GM18951 (cell line): ENCODE data around the gene WASF2.

Experiments used
- POLR2A ChIP-seq: IDR thresholded peaks from 4 replicates; pipeline ENCODE4 v1.6.1; 2011; ENCODE audit warnings: mild to moderate bottlenecking; ENCODE audit not compliant: insufficient read length, insufficient read depth; ENCODE audit errors: extremely low read depth
- in situ Hi-C: fragments of 300-500 bp; cut with MboI; formaldehyde crosslinking; loops from one replicate; pipeline ENCODE4 v1.12.0; 2022; ENCODE audit warnings: low sequenced_read_pairs, mixed read lengths, inconsistent platforms; ENCODE audit not compliant: unreplicated experiment

WASF2 gene

GRCh38 chr1:27363766-27364695 is 125.9 kb downstream of the WASF2 start:
- no peak for TF ChIP-seq POLR2A

GRCh38 chr1:27361553-27361952 is 128.4 kb downstream of the WASF2 start:
- in situ Hi-C loops, result no loop called here
- TF ChIP-seq POLR2A, result no peak

More at GRCh38 chr1:27363766-27364695, 125.9 kb downstream of the WASF2 start:
- in situ Hi-C loops, result no loop called here

- no peak for TF ChIP-seq POLR2A
- in situ Hi-C loops, result no loop called here
These were observed 128.9 kb downstream of the WASF2 start for GRCh38 chr1:27361044-27361402.

GRCh38 chr1:27360159-27361043 is 129.6 kb downstream of the WASF2 start:
- no peak for TF ChIP-seq POLR2A
- in situ Hi-C loops, result no loop called here

GRCh38 chr1:27359822-27360158 is 130.2 kb downstream of the WASF2 start:
- in situ Hi-C loops, result no loop called here
- no peak for TF ChIP-seq POLR2A

GRCh38 chr1:27358928-27359313 is 131.0 kb downstream of the WASF2 start:
- TF ChIP-seq POLR2A, result no peak
- in situ Hi-C loops, result no loop called here

GRCh38 chr1:27358038-27358927 is 131.7 kb downstream of the WASF2 start:
- in situ Hi-C loops, result no loop called here

GRCh38 chr1:27357281-27358037 is 132.5 kb downstream of the WASF2 start:
- TF ChIP-seq POLR2A, result no peak
- in situ Hi-C loops, result no loop called here

More at GRCh38 chr1:27358038-27358927, 131.7 kb downstream of the WASF2 start:
- no peak for TF ChIP-seq POLR2A

GRCh38 chr1:27356619-27357280 is 133.2 kb downstream of the WASF2 start:
- TF ChIP-seq POLR2A, result no peak
- in situ Hi-C loops, result no loop called here

- in situ Hi-C loops, result no loop called here
- TF ChIP-seq POLR2A, result no peak
These were observed 133.7 kb downstream of the WASF2 start for GRCh38 chr1:27356277-27356618.

- no peak for TF ChIP-seq POLR2A
- in situ Hi-C loops, result no loop called here
These were observed 134.3 kb downstream of the WASF2 start for GRCh38 chr1:27355683-27356082.
